ENCODE results near the gene MYH9.

MYH9 gene

DNA sequence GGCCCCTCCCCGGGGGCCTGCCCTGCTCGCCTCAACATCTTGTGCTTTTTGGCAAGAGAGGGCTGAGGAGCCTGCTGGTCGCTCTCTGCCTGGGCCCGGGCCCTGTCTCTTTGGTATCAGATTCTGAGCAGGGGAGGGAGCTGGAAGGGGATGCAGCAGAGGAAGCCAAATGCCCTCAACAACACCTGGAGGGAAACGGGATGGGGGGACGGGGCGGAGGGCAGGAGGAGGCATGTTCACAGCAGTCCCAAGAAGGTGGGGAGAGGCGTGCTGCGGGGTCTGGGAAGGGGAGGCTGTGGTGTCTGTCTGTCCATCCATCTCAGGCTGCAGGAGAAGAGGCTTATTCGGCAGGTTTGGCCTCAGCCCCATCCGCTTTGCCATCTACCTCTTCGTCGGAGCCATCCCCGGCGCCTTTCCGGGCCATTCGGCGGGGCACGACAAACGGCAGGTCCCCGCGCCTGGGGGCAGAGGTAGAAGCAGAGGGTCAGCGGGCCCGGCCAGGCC, 105.4 kb downstream of the MYH9 start:
- Histone ChIP-seq H3K9ac (ENCODE audit: low read length) (no peak overlapping the region), H3K9me2 (ENCODE audit: low read depth, low read length) (no peaks in the 10 kb centered on the region), H2AFZ (ENCODE audit: low read length) (no peak overlapping the region), H4K20me1 (ENCODE audit: insufficient read depth, low read length) (no peaks in the 10 kb centered on the region), H3F3A (ENCODE audit: insufficient read depth, low read length) (no peaks in the 10 kb centered on the region; the same call in none of the 2 replicates), H3K36me3 (ENCODE audit: insufficient read depth, low read length) (peaks cover 67% of the 10 kb centered on the region), H3K4me3 (ENCODE audit: low read depth, low read length, poor library complexity, severe bottlenecking) (no peak overlapping the region), H3K4me1 (ENCODE audit: insufficient read depth, low read length, severe bottlenecking) (peaks cover 8% of the 10 kb centered on the region), H3K27me3 (ENCODE audit: insufficient read depth, low read length) (no peaks in the 10 kb centered on the region), H3K9me3 (ENCODE audit: low read length) (no peaks in the 10 kb centered on the region), H3K4me2 (ENCODE audit: low read length) (no peak overlapping the region), H3K27ac (ENCODE audit: low read depth, low read length, poor library complexity, severe bottlenecking) (no peak overlapping the region), H3K79me2 (ENCODE audit: insufficient read depth, low read length) (no peaks in the 10 kb centered on the region)
- TF ChIP-seq EZH2 (IDR thresholded peaks at IDR 0.05; ENCODE audit: borderline replicate concordance, low read length), result no peak
- TF ChIP-seq, protein P1, sequence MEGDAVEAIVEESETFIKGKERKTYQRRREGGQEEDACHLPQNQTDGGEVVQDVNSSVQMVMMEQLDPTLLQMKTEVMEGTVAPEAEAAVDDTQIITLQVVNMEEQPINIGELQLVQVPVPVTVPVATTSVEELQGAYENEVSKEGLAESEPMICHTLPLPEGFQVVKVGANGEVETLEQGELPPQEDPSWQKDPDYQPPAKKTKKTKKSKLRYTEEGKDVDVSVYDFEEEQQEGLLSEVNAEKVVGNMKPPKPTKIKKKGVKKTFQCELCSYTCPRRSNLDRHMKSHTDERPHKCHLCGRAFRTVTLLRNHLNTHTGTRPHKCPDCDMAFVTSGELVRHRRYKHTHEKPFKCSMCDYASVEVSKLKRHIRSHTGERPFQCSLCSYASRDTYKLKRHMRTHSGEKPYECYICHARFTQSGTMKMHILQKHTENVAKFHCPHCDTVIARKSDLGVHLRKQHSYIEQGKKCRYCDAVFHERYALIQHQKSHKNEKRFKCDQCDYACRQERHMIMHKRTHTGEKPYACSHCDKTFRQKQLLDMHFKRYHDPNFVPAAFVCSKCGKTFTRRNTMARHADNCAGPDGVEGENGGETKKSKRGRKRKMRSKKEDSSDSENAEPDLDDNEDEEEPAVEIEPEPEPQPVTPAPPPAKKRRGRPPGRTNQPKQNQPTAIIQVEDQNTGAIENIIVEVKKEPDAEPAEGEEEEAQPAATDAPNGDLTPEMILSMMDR (IDR thresholded peaks at IDR 0.05; ENCODE audit: low read length), result no peak

DNA sequence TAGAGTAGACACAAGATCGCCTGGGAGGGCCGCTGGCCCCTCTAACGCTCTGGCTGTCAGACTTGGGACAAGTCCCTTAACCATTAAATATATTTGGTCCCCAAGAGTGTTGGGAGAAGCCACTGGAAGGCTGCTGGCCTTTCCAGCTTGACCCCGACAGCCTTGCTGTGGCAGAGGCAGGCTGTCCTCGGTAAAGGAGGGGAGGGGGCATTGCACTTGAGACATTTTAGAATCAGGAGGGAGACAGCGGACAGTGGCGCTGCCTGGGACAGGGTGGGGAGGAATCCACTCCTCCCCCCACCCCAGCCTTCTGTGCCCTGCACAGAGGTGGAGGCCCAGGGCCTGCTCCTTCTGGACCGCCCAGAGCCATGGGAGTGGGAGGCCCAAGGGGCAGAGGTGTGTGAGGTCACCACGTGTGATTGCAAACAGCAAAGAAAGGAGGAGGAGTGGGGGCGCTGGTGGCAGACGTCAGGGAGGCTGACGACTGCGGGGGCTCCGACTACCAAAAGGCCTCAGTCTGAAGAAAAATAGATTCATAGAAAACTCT, 105.9 kb downstream of the MYH9 start:
- Histone ChIP-seq H3K4me1 (ENCODE audit: insufficient read depth, low read length, severe bottlenecking) (peaks cover 8% of the 10 kb centered on the region), H3K27ac (ENCODE audit: low read depth, low read length, poor library complexity, severe bottlenecking) (no peak overlapping the region), H3K79me2 (ENCODE audit: insufficient read depth, low read length) (no peaks in the 10 kb centered on the region), H2AFZ (ENCODE audit: low read length) (no peak overlapping the region), H3F3A (ENCODE audit: insufficient read depth, low read length) (no peaks in the 10 kb centered on the region; the same call in 1 of the 2 replicates), H3K9ac (ENCODE audit: low read length) (no peak overlapping the region), H3K9me2 (ENCODE audit: low read depth, low read length) (no peaks in the 10 kb centered on the region), H4K20me1 (ENCODE audit: insufficient read depth, low read length) (no peaks in the 10 kb centered on the region), H3K9me3 (ENCODE audit: low read length) (no peaks in the 10 kb centered on the region), H3K4me2 (ENCODE audit: low read length) (no peak overlapping the region), H3K27me3 (ENCODE audit: insufficient read depth, low read length) (no peaks in the 10 kb centered on the region), H3K4me3 (ENCODE audit: low read depth, low read length, poor library complexity, severe bottlenecking) (no peak overlapping the region), H3K36me3 (ENCODE audit: insufficient read depth, low read length) (peaks cover 62% of the 10 kb centered on the region)
- TF ChIP-seq EZH2 (IDR thresholded peaks at IDR 0.05; ENCODE audit: borderline replicate concordance, low read length), result no peak
- TF ChIP-seq, protein P1 (IDR thresholded peaks at IDR 0.05; ENCODE audit: low read length), result no peak

DNA sequence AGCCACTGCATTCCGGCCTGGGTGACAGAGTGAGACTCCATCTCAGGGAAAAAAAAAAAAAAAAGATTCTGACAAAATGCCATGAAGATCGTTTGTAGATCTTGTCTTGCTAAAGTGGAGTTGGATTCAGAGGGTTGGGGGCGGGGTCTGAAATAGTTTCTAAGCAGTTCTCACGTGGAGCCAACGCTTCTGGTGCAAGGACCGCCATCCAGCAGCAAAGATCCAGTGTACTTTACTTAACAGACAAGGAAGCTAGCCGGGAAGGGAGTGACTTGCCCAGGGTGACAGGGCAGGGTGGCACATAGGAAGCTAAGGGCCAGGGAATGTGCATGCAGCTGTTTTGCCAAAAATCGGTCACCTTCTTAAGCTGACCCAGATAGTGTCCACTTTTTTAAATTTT, 107.4 kb downstream of the MYH9 start:
- H3K4me2 ChIP-seq (ENCODE audit: low read length), result no peak overlapping the region
- TF ChIP-seq, protein P1 (IDR thresholded peaks at IDR 0.05; ENCODE audit: low read length), result no peak
- TF ChIP-seq EZH2 (IDR thresholded peaks at IDR 0.05; ENCODE audit: borderline replicate concordance, low read length), result no peak
- H3K9ac ChIP-seq (ENCODE audit: low read length), result no peak overlapping the region
- H2AFZ ChIP-seq (ENCODE audit: low read length), result no peak overlapping the region
- no peaks in the 10 kb centered on the region for H4K20me1 ChIP-seq (ENCODE audit: insufficient read depth, low read length)
- H3K79me2 ChIP-seq (ENCODE audit: insufficient read depth, low read length), result no peaks in the 10 kb centered on the region
- H3K36me3 ChIP-seq (ENCODE audit: insufficient read depth, low read length), result peaks cover 47% of the 10 kb centered on the region
- no peaks in the 10 kb centered on the region for H3K9me2 ChIP-seq (ENCODE audit: low read depth, low read length)
- H3K4me1 ChIP-seq (ENCODE audit: insufficient read depth, low read length, severe bottlenecking), result peaks cover 8% of the 10 kb centered on the region
- no peaks in the 10 kb centered on the region for H3K27me3 ChIP-seq (ENCODE audit: insufficient read depth, low read length)
- H3F3A ChIP-seq (ENCODE audit: insufficient read depth, low read length), result no peaks in the 10 kb centered on the region; the same call in 1 of the 2 replicates
- H3K27ac ChIP-seq (ENCODE audit: low read depth, low read length, poor library complexity, severe bottlenecking), result no peak overlapping the region
- H3K9me3 ChIP-seq (ENCODE audit: low read length), result no peaks in the 10 kb centered on the region
- no peak overlapping the region for H3K4me3 ChIP-seq (ENCODE audit: low read depth, low read length, poor library complexity, severe bottlenecking)

Data from OCI-LY1 (cell line).